ENCODE measurements around the gene WDR47. TPM values are rescaled to one million over a fixed set of nuclear protein-coding genes. Genes with fewer than 3 reads are reported as not detected.
A peak's percentile ranks its signal among the peaks of the same experiment; 100 is the strongest.

The WDR47 gene
- total and polyA plus RNA-seq, 4 donors = 3.1 to 17.7 (median 11.2) TPM

DNA sequence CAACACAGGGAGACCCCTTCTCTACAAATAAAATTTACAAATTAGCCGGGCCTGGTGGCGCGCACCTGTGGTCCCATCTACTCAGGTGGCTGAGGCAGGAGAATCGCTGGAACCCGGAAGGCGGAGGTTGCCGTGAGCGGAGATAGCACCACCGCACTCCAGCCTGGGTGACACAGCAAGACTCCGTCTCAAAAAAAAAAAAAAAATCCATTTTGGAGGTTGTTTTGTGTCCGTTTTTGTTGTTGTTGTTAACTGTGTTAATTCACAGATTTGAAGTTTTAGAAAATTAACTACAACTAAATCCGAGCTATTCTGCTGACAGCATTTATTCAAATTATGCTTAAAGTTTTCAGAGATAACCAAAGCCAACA lies 79.2 kb downstream of the WDR47 start:
- ATAC-seq (ENCODE audit: insufficient read depth, low FRiP score) (no peak), DNase-seq (peak in 1 of 3 donors; percentile 23)
- no peaks in the 10 kb centered on the region for H3K27me3 ChIP-seq (ENCODE audit: control insufficient read depth in 3 of 3, insufficient read depth in 3 of 3, low read length in 2 of 3)
- H3K27ac ChIP-seq (ENCODE audit: low read depth in 1 of 2, low read length in 1 of 2) = peak overlapping the region; percentile 99
- WGBS, 2 donors = 5 to 8% methylated on average over 12 of the region's 12 CpGs
- peak overlapping the region; percentile 83 for H3K4me3 ChIP-seq
- H3K36me3 ChIP-seq (ENCODE audit: control insufficient read depth in 4 of 4, insufficient read depth in 4 of 4, low read length in 4 of 4) = peaks cover 0 to 4% (median 0%) of the 10 kb centered on the region in 4 donors
- TF ChIP-seq, protein P1, sequence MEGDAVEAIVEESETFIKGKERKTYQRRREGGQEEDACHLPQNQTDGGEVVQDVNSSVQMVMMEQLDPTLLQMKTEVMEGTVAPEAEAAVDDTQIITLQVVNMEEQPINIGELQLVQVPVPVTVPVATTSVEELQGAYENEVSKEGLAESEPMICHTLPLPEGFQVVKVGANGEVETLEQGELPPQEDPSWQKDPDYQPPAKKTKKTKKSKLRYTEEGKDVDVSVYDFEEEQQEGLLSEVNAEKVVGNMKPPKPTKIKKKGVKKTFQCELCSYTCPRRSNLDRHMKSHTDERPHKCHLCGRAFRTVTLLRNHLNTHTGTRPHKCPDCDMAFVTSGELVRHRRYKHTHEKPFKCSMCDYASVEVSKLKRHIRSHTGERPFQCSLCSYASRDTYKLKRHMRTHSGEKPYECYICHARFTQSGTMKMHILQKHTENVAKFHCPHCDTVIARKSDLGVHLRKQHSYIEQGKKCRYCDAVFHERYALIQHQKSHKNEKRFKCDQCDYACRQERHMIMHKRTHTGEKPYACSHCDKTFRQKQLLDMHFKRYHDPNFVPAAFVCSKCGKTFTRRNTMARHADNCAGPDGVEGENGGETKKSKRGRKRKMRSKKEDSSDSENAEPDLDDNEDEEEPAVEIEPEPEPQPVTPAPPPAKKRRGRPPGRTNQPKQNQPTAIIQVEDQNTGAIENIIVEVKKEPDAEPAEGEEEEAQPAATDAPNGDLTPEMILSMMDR (IDR thresholded peaks at IDR 0.05; ENCODE audit: control extremely low read depth, extremely low read depth) = no peak
- H3K9ac ChIP-seq (ENCODE audit: insufficient read depth in 1 of 2, low read length in 2 of 2) = peak overlapping the region; percentile 82 to 87
- no peaks in the 10 kb centered on the region for H3K9me3 ChIP-seq (ENCODE audit: control insufficient read depth in 4 of 4, insufficient read depth in 3 of 4, low read length in 3 of 4)
- peaks cover 0 to 9% (median 3%) of the 10 kb centered on the region in 5 donors for H3K4me1 ChIP-seq (ENCODE audit: control insufficient read depth in 5 of 5, insufficient read depth in 5 of 5, low read length in 5 of 5)

DNA sequence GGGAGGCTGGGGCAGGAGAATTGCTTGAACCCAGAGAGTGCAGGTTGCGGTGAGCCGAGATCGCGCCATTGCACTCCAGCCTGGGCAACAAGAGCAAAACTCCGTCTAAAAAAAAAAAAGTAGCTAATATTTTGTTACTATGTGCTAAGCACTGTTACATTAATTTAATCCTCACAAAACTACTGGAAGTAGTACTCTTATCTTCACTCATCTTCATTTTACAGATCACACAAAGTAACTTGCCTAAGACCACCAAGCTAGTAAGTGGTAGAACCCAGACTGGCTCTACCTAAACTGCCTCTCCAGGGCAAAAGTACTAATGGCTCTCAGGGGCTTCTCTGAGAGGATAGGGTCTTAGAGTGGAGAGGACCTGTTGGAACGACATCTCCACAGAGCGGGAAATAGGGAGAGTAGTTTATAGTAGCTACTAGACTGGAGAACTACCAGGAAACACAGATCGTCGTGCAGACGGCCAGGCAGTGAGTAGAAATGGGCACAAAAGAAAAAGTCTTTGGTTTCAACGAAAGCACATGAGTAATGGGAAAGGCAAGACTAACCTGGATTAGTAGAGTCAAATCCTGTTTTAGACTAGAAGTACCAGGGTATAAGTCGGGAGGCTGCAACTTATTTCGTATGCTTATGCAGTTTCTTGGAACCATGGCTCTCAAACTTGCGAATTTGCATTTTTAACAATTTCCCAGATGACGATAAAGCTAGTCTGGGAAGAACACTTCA lies 80.0 kb downstream of the WDR47 start:
- TF ChIP-seq, protein P1 (IDR thresholded peaks at IDR 0.05; ENCODE audit: control extremely low read depth, extremely low read depth) = no peak
- Histone ChIP-seq H3K4me1 (ENCODE audit: control insufficient read depth in 5 of 5, insufficient read depth in 5 of 5, low read length in 5 of 5) (peaks cover 0 to 9% (median 5%) of the 10 kb centered on the region in 5 donors), H3K27ac (ENCODE audit: low read depth in 1 of 2, low read length in 1 of 2) (peak overlapping the region in 1 of 2 donors; percentile 10), H3K27me3 (ENCODE audit: control insufficient read depth in 3 of 3, insufficient read depth in 3 of 3, low read length in 2 of 3) (no peaks in the 10 kb centered on the region), H3K36me3 (ENCODE audit: control insufficient read depth in 4 of 4, insufficient read depth in 4 of 4, low read length in 4 of 4) (peaks cover 0 to 4% (median 0%) of the 10 kb centered on the region in 4 donors), H3K9me3 (ENCODE audit: control insufficient read depth in 4 of 4, insufficient read depth in 3 of 4, low read length in 3 of 4) (no peaks in the 10 kb centered on the region), H3K9ac (ENCODE audit: insufficient read depth in 1 of 2, low read length in 2 of 2) (peak overlapping the region in 1 of 2 donors; percentile 82), H3K4me3 (no peak overlapping the region)
- WGBS, 2 donors = 91 to 94% methylated on average over 15 of the region's 15 CpGs
- DNase-seq (no peak), ATAC-seq (ENCODE audit: insufficient read depth, low FRiP score) (no peak)

DNA sequence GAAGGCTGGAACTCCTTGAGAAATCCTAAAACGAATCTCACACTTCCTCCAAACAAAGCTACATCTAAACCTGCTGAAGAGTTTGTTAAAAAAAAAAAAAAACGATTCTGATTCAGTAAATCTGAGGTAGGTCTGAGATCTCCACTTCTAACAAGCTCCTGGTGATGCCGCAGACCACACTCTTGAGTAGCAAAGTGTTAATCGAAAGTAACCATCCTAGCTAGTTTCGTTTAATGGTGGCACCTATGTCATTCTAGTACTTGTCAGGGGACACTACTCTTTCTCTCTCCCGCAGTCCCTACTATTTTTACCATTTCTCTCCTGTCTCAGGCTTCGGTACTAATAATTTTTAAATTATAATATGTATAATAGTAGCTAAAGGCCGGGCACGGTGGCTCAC lies 80.7 kb downstream of the WDR47 start:
- H3K4me1 ChIP-seq (ENCODE audit: control insufficient read depth in 5 of 5, insufficient read depth in 5 of 5, low read length in 5 of 5) = peaks cover 0 to 9% (median 5%) of the 10 kb centered on the region in 5 donors

More for the DNA sequence above, 80.7 kb downstream of the WDR47 start:
- DNase-seq (no peak), ATAC-seq (ENCODE audit: insufficient read depth, low FRiP score) (no peak)
- Histone ChIP-seq H3K27ac (ENCODE audit: low read depth in 1 of 2, low read length in 1 of 2) (no peak overlapping the region), H3K4me3 (no peak overlapping the region), H3K27me3 (ENCODE audit: control insufficient read depth in 3 of 3, insufficient read depth in 3 of 3, low read length in 2 of 3) (no peaks in the 10 kb centered on the region), H3K9me3 (ENCODE audit: control insufficient read depth in 4 of 4, insufficient read depth in 3 of 4, low read length in 3 of 4) (no peaks in the 10 kb centered on the region), H3K36me3 (ENCODE audit: control insufficient read depth in 4 of 4, insufficient read depth in 4 of 4, low read length in 4 of 4) (peaks cover 0 to 4% (median 0%) of the 10 kb centered on the region in 4 donors), H3K9ac (ENCODE audit: insufficient read depth in 1 of 2, low read length in 2 of 2) (no peak overlapping the region)
- WGBS, 2 donors = 84 to 89% methylated on average over 9 of the region's 9 CpGs
- TF ChIP-seq, protein P1 (IDR thresholded peaks at IDR 0.05; ENCODE audit: control extremely low read depth, extremely low read depth) = no peak

Data from lung (tissue), 12 donors.